ENCODE data around the gene TGFBR3. TPM values are rescaled to one million over a fixed set of nuclear protein-coding genes. Genes with fewer than 3 reads are reported as not detected.

The TGFBR3 gene
- total RNA-seq, 1 donor from 2014 or later = 0.60 TPM

- POLR2A ChIA-PET = no interaction called here
- TF ChIP-seq CTCF (IDR thresholded peaks at IDR 0.05) = no peak
- Mint-ChIP-seq H3K4me1 (no peaks in the 10 kb centered on the region), H3K27me3 (peaks cover 2% of the 10 kb centered on the region), H3K4me3 (no peak overlapping the region), H3K27ac (no peak overlapping the region), H3K36me3 (ENCODE audit: low read depth) (no peaks in the 10 kb centered on the region), H3K9me3 (no peaks in the 10 kb centered on the region)
- CTCF ChIA-PET = no interaction called here
- intact Hi-C loops (cut with micrococcal nuclease) = no loop called here
- ATAC-seq (ENCODE audit: low read depth) = no peak
- no peak for DNase-seq
Observed at GRCh38 chr1:91818713-91818975, 67.3 kb downstream of the TGFBR3 start.

- DNase-seq = no peak
- H3K9me3 Mint-ChIP-seq = no peaks in the 10 kb centered on the region
- intact Hi-C loops (cut with micrococcal nuclease) = no loop called here
- H3K36me3 Mint-ChIP-seq (ENCODE audit: low read depth) = no peaks in the 10 kb centered on the region
- TF ChIP-seq CTCF (IDR thresholded peaks at IDR 0.05) = no peak
- CTCF ChIA-PET = no interaction called here
- H3K4me3 Mint-ChIP-seq = no peak overlapping the region
- ATAC-seq (ENCODE audit: low read depth) = no peak
- peaks cover 2% of the 10 kb centered on the region for H3K27me3 Mint-ChIP-seq
- H3K27ac Mint-ChIP-seq = no peak overlapping the region
- POLR2A ChIA-PET = no interaction called here
- H3K4me1 Mint-ChIP-seq = no peaks in the 10 kb centered on the region
Observed at GRCh38 chr1:91817211-91817905, 68.6 kb downstream of the TGFBR3 start.

- H3K27me3 Mint-ChIP-seq = peaks cover 2% of the 10 kb centered on the region
- no peak for TF ChIP-seq CTCF (IDR thresholded peaks at IDR 0.05)
- DNase-seq (no peak), ATAC-seq (ENCODE audit: low read depth) (no peak)
- ChIA-PET POLR2A (no interaction called here), CTCF (no interaction called here)
- no peak overlapping the region for H3K27ac Mint-ChIP-seq
- H3K4me1 Mint-ChIP-seq = no peaks in the 10 kb centered on the region
- H3K9me3 Mint-ChIP-seq = no peaks in the 10 kb centered on the region
- no peak overlapping the region for H3K4me3 Mint-ChIP-seq
- no peaks in the 10 kb centered on the region for H3K36me3 Mint-ChIP-seq (ENCODE audit: low read depth)
- intact Hi-C loops (cut with micrococcal nuclease) = no loop called here
Observed at GRCh38 chr1:91816031-91816430, 69.9 kb downstream of the TGFBR3 start.

- Mint-ChIP-seq H3K27me3 (no peaks in the 10 kb centered on the region), H3K27ac (no peak overlapping the region), H3K4me1 (no peaks in the 10 kb centered on the region), H3K9me3 (no peaks in the 10 kb centered on the region), H3K36me3 (ENCODE audit: low read depth) (no peaks in the 10 kb centered on the region), H3K4me3 (no peak overlapping the region)
- CTCF ChIA-PET = no interaction called here
- DNase-seq = no peak
- ATAC-seq (ENCODE audit: low read depth) = no peak
- TF ChIP-seq CTCF (IDR thresholded peaks at IDR 0.05) = no peak
- POLR2A ChIA-PET = no interaction called here
- intact Hi-C loops (cut with micrococcal nuclease) = no loop called here
Observed at GRCh38 chr1:91814448-91814847, 71.5 kb downstream of the TGFBR3 start.

- intact Hi-C loops (cut with micrococcal nuclease) = no loop called here
- no peak for ATAC-seq (ENCODE audit: low read depth)
- ChIA-PET POLR2A (no interaction called here), CTCF (no interaction called here)
- Mint-ChIP-seq H3K27me3 (no peaks in the 10 kb centered on the region), H3K9me3 (no peaks in the 10 kb centered on the region), H3K36me3 (ENCODE audit: low read depth) (no peaks in the 10 kb centered on the region), H3K4me1 (no peaks in the 10 kb centered on the region), H3K4me3 (no peak overlapping the region), H3K27ac (no peak overlapping the region)
- DNase-seq = no peak
- TF ChIP-seq CTCF (IDR thresholded peaks at IDR 0.05) = no peak
Observed at GRCh38 chr1:91813813-91814212, 72.1 kb downstream of the TGFBR3 start.

All from activated B cell treated with CpG ODN at 0.5 μM for 24 hours (primary cell).